Bronchial epithelial cell (primary cell): ENCODE results near the gene SORCS2. TPM values are rescaled to one million over a fixed set of nuclear protein-coding genes. Genes with fewer than 3 reads are reported as not detected.

ENCODE experiments used
- DNase-seq: peaks from one replicate; pipeline ENCODE4 v3.0.0-alpha.2; 2010; ENCODE audit warnings: low read depth
- FAIRE-seq: peaks from 2 replicates; lab custom pipeline; 2011; peaks lifted over from hg19 to GRCh38; lab: Jason Lieb, UNC
- H3K27me3 ChIP-seq: 2 replicates; pipeline ENCODE4 v1.5.1; 2011; ENCODE audit warnings: low read length; ENCODE audit not compliant: control insufficient read depth, insufficient read depth
- H3K36me3 ChIP-seq: 2 replicates; pipeline ENCODE4 v1.5.1; 2011; ENCODE audit warnings: low read length; ENCODE audit not compliant: control insufficient read depth, insufficient read depth
- H3K4me3 ChIP-seq: 2 replicates; pipeline ENCODE4 v1.5.1; 2011; ENCODE audit warnings: mild to moderate bottlenecking, low read depth, low read length, control low read depth
- total RNA-seq: library from RNA; depleted of rRNA; stranded (reverse); fragments of >200 nt; gene quantifications from 2 replicates; pipeline ENCODE4 v1.2.1, GENCODE V29; 2014
- TF ChIP-seq, protein P1 (sequence below): IDR thresholded peaks from 2 replicates; pipeline ENCODE4 v1.5.1; 2011; ENCODE audit warnings: mild to moderate bottlenecking, moderate library complexity, low read length, control low read depth, inconsistent platforms; ENCODE audit not compliant: insufficient read depth, severe bottlenecking

Gene SORCS2
- total RNA-seq, 1 donor from 2014 or later = under 0.01 TPM

DNA sequence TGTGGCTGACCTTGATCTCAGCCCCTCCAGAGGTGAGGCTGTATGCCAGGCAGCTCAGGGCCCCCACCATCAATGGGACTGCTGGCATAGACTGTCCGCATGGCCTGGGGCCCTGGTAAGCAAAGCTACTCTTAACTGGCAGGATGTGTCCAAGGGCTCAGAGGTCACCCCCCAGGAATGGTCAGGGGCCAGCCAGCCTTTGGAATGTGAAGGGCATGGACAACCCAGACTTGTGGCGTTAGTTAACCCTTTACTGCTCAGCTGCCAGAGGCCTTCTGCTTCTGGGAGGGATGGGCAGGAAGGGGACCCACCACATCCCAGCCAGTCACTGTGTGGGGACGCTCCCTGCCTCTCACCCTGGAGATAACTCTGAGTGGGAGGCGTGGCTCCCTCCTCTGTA lies 322.5 kb downstream of the SORCS2 start:
- TF ChIP-seq, protein P1, sequence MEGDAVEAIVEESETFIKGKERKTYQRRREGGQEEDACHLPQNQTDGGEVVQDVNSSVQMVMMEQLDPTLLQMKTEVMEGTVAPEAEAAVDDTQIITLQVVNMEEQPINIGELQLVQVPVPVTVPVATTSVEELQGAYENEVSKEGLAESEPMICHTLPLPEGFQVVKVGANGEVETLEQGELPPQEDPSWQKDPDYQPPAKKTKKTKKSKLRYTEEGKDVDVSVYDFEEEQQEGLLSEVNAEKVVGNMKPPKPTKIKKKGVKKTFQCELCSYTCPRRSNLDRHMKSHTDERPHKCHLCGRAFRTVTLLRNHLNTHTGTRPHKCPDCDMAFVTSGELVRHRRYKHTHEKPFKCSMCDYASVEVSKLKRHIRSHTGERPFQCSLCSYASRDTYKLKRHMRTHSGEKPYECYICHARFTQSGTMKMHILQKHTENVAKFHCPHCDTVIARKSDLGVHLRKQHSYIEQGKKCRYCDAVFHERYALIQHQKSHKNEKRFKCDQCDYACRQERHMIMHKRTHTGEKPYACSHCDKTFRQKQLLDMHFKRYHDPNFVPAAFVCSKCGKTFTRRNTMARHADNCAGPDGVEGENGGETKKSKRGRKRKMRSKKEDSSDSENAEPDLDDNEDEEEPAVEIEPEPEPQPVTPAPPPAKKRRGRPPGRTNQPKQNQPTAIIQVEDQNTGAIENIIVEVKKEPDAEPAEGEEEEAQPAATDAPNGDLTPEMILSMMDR = no peak
- Histone ChIP-seq H3K36me3 (no peaks in the 10 kb centered on the region), H3K4me3 (no peak overlapping the region), H3K27me3 (no peaks in the 10 kb centered on the region)
- FAIRE-seq (no peak), DNase-seq (no peak)

DNA sequence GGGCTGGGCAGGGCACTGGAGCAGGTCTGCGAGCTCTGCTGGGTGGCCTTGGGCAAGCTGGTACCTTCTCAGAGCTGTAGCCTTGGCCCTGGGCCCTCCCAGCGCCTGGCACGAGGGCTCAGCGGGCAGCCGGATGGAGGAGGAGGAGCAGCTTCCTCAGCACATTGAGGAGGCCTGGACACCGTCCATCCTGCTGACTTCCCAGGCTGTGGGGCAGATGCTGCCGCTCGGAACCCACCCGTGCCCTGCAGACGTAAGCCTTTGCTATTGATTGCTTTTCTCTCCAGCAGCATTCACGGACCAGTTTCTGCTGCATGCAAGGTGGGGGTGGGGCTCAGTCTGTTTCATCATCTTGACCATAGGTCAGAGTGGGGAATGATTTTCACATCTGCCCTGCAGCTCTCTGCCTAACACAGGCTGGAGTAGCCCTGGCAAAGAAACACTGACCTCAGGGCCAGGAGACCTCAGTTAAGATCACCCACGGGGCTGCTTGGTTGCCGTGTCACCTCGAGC lies 323.1 kb downstream of the SORCS2 start:
- Histone ChIP-seq H3K36me3 (no peaks in the 10 kb centered on the region), H3K4me3 (no peak overlapping the region), H3K27me3 (no peaks in the 10 kb centered on the region)
- TF ChIP-seq, protein P1 = no peak
- DNase-seq (no peak), FAIRE-seq (no peak)

DNA sequence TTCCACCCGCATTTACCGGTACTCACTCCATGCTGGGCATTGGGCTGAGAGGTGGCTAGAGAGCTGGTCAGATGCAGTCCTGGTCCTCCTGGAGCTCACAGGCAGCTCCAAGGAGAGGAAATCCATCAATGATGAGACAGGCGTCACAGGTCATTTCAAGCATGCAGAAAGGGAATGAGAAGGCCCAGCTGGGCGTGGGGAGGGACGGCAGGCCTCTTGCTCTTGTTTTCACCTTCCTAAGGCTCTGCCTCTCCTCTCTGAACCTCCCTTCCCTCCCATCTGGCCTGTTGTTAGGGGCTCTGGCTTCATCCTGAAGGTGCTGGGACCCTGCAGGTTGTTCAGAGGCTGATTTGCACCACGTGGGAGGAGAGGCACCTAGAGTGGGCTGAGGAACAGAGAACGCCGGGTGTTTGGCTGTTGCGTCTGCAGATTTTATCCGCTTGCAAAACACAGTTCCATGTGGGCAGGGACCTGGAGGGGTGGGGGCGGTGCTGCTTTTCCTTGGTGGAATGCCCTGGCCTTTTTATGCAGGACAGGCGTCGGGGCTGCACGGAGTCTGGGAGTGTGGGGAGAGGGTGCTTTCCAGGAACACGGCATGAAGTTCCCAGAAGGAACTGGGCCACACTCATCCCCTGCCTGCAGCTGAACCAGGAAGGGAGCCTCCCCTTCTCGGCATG lies 323.9 kb downstream of the SORCS2 start:
- Histone ChIP-seq H3K36me3 (no peaks in the 10 kb centered on the region), H3K27me3 (no peaks in the 10 kb centered on the region), H3K4me3 (no peak overlapping the region)
- FAIRE-seq (no peak), DNase-seq (no peak)
- TF ChIP-seq, protein P1 = no peak

DNA sequence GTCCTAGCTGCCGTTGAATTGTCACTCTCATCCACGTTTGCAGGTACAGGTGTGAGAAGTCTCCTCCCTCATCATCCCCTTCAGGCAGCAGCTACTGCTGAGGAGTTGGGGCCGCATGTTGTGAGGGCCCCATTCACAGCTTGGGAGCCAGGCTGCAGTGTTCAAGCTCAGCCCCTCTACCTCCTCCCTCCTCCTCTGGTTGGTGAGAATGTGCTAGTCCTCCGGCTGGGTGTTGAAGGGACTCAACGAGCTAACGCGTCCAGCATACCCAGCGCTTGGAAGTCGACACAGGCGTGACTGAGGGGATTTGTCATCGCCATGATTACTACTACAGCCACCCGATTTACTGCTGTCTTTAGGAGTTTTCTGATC lies 324.4 kb downstream of the SORCS2 start:
- TF ChIP-seq, protein P1 = no peak
- Histone ChIP-seq H3K27me3 (no peaks in the 10 kb centered on the region), H3K4me3 (no peak overlapping the region), H3K36me3 (no peaks in the 10 kb centered on the region)
- DNase-seq (no peak), FAIRE-seq (no peak)

DNA sequence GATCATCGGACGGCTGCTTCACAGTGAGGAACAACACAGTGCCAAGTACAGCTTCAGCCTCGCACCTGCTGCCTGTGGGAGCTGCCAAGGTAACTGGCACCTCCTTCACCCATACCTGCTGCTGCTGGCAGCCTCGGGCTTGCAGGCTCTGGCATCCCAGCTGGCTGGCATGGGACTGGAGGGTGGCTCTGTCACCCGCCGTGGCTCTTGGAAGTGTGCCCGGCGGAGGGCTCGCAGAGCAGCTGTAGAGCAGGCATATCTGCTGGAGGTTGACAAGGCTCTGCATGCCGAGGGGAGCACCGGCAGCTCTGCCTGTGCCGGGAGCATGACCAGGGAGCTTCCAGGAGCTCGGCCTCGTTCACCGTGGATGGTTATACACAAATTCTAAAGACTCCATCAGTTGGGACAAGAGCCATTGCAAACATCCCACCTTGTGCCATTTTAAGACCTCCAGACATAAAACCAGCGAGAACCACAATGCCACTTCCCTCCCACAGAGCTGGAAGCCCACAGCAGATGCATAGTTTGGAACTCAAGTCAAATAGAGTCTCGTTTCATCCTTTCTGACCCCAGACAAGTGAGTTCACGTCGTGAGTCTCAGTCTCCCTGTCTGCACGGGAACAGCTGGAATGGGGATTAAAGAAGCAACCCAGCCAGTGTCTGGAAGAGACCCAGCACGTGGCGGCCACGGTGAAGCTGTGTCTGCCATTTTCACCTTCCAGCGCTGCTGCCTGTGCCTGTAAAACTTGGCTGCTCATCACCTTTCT lies 326.7 kb downstream of the SORCS2 start:
- H3K4me3 ChIP-seq = no peak overlapping the region
- H3K36me3 ChIP-seq = no peaks in the 10 kb centered on the region
- no peaks in the 10 kb centered on the region for H3K27me3 ChIP-seq
- TF ChIP-seq, protein P1 = no peak
- DNase-seq (no peak), FAIRE-seq (no peak)
